HL-60 (cell line): ENCODE measurements around the gene MACF1.

Experiments used
- CTCF ChIP-seq: IDR thresholded peaks from one replicate; pipeline ENCODE4 v1.5.1; 2011; ENCODE audit warnings: low read length, control low read depth, inconsistent platforms; ENCODE audit not compliant: insufficient read depth
- GABPA ChIP-seq: IDR thresholded peaks from 2 replicates; pipeline ENCODE4 v1.6.1; 2012; ENCODE audit warnings: low read depth
- POLR2AphosphoS5 ChIP-seq: IDR thresholded peaks from 2 replicates; pipeline ENCODE4 v1.6.1; 2012; ENCODE audit warnings: low read depth
- REST ChIP-seq: IDR thresholded peaks from 2 replicates; pipeline ENCODE4 v1.6.1; 2012; ENCODE audit warnings: low read depth; ENCODE audit not compliant: insufficient replicate concordance

GRCh38 chr1:39261712-39262221, 57.3 kb downstream of the MACF1 start:
- TF ChIP-seq CTCF, result no peak
- TF ChIP-seq REST, result no peak
- TF ChIP-seq POLR2AphosphoS5, result no peak
- no peak for TF ChIP-seq GABPA
